Activated naive CD4-positive, alpha-beta T cell treated with anti-CD3 and anti-CD28 coated beads, Interleukin-2, amount 10 ng/mL, durations not matched to agents 5 hours and 36 hours (primary cell): ENCODE measurements around the gene FAM3B. TPM values are rescaled to one million over a fixed set of nuclear protein-coding genes. Genes with fewer than 3 reads are reported as not detected.

Source experiments
- total RNA-seq, 2 experiments: library from RNA; stranded (reverse); gene quantifications; one replicate each; pipeline ENCODE4 v1.2.3, GENCODE V29; 2021

Gene FAM3B, protein sequence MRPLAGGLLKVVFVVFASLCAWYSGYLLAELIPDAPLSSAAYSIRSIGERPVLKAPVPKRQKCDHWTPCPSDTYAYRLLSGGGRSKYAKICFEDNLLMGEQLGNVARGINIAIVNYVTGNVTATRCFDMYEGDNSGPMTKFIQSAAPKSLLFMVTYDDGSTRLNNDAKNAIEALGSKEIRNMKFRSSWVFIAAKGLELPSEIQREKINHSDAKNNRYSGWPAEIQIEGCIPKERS
- not detected for total RNA-seq

DNA sequence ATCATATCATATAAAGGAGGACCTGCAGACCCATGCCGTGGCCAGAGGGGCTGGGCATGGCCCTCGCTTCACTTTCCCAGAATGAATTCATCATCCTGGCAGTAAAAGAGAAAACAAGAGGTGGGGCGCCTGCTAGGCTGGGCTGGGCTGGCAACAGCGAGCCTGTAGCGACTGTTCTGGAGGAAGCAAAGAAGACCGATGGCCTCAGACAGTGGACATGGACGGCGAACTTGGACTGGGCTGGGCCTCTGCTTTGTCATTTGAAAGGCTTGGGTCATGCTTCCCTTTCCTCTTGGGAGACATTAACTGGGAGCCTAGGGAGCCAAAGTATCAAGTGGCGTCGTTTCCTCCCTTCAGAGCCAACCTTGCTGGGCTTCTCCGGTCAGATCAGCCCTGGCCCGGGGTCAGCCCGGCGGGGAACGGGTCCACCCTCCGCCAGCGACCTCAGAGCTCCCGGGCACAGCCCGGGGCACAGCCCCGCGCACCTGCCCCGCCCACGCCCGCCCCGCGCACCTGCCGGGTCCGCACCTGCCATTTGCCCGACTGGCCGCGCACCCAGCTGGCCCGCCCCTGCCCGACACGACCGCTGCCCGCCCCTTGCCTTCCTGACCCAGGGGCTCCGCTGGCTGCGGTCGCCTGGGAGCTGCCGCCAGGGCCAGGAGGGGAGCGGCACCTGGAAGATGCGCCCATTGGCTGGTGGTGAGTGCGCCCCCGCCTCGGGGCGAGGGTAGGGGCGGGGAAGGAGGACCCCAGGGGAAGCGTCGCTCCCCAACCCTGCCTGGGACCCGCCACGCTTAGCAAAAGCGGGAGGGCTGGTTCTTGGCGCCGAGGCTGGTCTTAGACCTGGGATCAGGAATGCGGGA, at the start of gene FAM3B:
TSS of gene FAM3B (plus strand) at position 602 of the 863 bp plus-strand sequence. CDS start at position 681, 79 bp downstream.

DNA sequence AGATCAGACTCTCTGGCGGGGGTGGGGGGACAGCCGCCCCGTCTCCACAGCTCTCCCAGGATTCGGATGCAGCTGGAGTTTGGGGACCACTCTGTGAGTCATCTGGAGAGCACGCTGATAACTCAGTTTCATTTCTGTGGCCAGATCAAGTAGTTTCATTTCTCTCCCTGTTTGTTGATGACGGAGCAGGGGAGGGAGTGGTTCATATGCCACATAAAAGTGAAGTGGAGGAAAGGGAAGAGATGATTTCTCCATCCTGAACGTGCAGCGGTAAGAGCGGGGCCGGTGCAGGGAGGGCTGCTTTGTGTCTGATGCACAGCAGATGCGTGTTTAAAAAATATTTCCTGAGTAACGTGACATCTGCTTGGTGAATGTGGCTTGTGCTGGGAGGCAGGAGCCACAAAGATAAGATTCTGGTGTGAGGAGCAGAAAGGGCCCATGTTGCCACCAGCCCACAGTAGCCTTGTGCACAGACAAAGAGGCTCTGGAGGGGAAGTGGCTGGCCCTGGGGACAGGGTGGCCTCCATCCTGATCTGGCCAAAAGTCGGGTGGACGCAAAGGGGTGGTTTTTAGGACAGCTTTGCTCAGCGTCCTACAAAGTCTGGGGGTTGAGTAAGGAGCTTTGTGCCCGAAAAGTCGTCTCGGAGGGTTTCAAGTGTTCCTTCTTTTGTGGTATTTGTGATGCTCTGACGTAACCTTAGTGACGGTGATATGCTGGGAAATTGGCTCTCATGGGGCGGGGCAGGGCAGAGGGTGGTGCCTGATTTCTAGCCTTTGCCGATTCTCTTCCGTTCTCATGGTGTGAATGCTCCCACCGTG, 45.4 kb downstream of the FAM3B start, which contains the start of gene MX2:
TSS of gene MX2 (plus strand) at position 242 of the 819 bp plus-strand sequence. CDS start 14,880 bp downstream, outside the sequence.

Other genes with a start within 250 kb of the FAM3B start
- gene BACE2, start 148.6 kb upstream of the FAM3B start, total RNA-seq, result 1 to 10 TPM; 1.1 to 2.0 TPM
- gene MX2, start 45.2 kb downstream of the FAM3B start, total RNA-seq, result 10 to 100 TPM; 52.9 to 54.4 TPM
- gene MX1, start 109.4 kb downstream of the FAM3B start, total RNA-seq, result 100 to 1,000 TPM; 160 to 163 TPM
- gene TMPRSS2, start 191.4 kb downstream of the FAM3B start, total RNA-seq, result not detected